ENCODE data around the gene ZNF775.

ZNF775 gene

DNA sequence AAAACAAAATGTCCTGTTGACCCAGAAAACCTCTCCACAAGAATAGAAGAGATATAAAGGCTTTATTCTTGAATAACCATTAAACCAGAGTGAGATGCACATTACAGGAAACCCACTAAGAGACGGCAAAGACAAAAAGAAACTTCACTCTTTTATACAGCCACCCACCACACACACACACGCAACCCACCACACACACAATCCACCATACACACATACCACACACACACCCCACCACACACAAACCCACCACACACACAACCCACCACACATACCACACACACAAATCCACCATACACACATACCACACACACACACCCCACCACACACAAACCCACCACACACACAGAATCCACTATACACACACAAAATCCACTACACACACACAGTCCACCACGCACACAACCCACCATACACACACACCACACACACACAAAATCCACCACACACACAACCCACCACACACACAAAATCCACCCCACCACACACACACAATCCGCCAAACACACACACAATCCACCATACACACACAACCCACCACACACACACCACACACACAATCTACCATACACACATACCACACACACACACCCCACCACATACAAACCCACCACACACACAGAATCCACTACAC, 20.0 kb upstream of the ZNF775 start:
- no peak overlapping the region for H3K27ac ChIP-seq (ENCODE audit: low read depth, low read length)

GRCh38 chr7:150359622-150360362, 19.3 kb upstream of the ZNF775 start:
- Histone ChIP-seq H3K4me3 (ENCODE audit: low read length) (no peak overlapping the region), H3K9me3 (ENCODE audit: control insufficient read depth, insufficient read depth, low read length) (no peaks in the 10 kb centered on the region), H3F3A (ENCODE audit: control insufficient read depth, insufficient read depth) (peaks cover 25% of the 10 kb centered on the region), H3K4me2 (ENCODE audit: low read length) (no peak overlapping the region), H3K9me2 (replicated peaks; ENCODE audit: control insufficient read depth, low read length) (no peaks in the 10 kb centered on the region), H3K4me1 (ENCODE audit: control insufficient read depth, low read length) (peaks cover 71% of the 10 kb centered on the region), H4K20me1 (ENCODE audit: control insufficient read depth, insufficient read depth, low read depth, low read length) (no peaks in the 10 kb centered on the region), H3K27me3 (ENCODE audit: control insufficient read depth, low read length) (no peaks in the 10 kb centered on the region), H3K79me2 (ENCODE audit: control insufficient read depth, low read length) (no peaks in the 10 kb centered on the region), H3K36me3 (ENCODE audit: control insufficient read depth, low read length) (no peaks in the 10 kb centered on the region), H3K27ac (ENCODE audit: low read depth, low read length) (no peak overlapping the region)
- no peak for TF ChIP-seq EZH2phosphoT487 (IDR thresholded peaks at IDR 0.05; ENCODE audit: borderline replicate concordance, low read length)
- TF ChIP-seq, protein P1, sequence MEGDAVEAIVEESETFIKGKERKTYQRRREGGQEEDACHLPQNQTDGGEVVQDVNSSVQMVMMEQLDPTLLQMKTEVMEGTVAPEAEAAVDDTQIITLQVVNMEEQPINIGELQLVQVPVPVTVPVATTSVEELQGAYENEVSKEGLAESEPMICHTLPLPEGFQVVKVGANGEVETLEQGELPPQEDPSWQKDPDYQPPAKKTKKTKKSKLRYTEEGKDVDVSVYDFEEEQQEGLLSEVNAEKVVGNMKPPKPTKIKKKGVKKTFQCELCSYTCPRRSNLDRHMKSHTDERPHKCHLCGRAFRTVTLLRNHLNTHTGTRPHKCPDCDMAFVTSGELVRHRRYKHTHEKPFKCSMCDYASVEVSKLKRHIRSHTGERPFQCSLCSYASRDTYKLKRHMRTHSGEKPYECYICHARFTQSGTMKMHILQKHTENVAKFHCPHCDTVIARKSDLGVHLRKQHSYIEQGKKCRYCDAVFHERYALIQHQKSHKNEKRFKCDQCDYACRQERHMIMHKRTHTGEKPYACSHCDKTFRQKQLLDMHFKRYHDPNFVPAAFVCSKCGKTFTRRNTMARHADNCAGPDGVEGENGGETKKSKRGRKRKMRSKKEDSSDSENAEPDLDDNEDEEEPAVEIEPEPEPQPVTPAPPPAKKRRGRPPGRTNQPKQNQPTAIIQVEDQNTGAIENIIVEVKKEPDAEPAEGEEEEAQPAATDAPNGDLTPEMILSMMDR (IDR thresholded peaks at IDR 0.05; ENCODE audit: low read depth, low read length, poor library complexity, severe bottlenecking): no peak

More for the DNA sequence above, 20.0 kb upstream of the ZNF775 start:
- TF ChIP-seq, protein P1 (IDR thresholded peaks at IDR 0.05; ENCODE audit: low read depth, low read length, poor library complexity, severe bottlenecking): no peak
- no peak for TF ChIP-seq EZH2phosphoT487 (IDR thresholded peaks at IDR 0.05; ENCODE audit: borderline replicate concordance, low read length)
- Histone ChIP-seq H3K9me2 (replicated peaks; ENCODE audit: control insufficient read depth, low read length) (no peaks in the 10 kb centered on the region), H3K9me3 (ENCODE audit: control insufficient read depth, insufficient read depth, low read length) (no peaks in the 10 kb centered on the region), H3K4me1 (ENCODE audit: control insufficient read depth, low read length) (peaks cover 65% of the 10 kb centered on the region), H4K20me1 (ENCODE audit: control insufficient read depth, insufficient read depth, low read depth, low read length) (no peaks in the 10 kb centered on the region), H3K36me3 (ENCODE audit: control insufficient read depth, low read length) (no peaks in the 10 kb centered on the region), H3K4me2 (ENCODE audit: low read length) (no peak overlapping the region), H3K4me3 (ENCODE audit: low read length) (no peak overlapping the region), H3K27me3 (ENCODE audit: control insufficient read depth, low read length) (no peaks in the 10 kb centered on the region), H3F3A (ENCODE audit: control insufficient read depth, insufficient read depth) (peaks cover 20% of the 10 kb centered on the region), H3K79me2 (ENCODE audit: control insufficient read depth, low read length) (no peaks in the 10 kb centered on the region)

GRCh38 chr7:150360363-150361058, 18.6 kb upstream of the ZNF775 start:
- no peak overlapping the region for H3K4me3 ChIP-seq (ENCODE audit: low read length)
- no peaks in the 10 kb centered on the region for H3K27me3 ChIP-seq (ENCODE audit: control insufficient read depth, low read length)
- H3K79me2 ChIP-seq (ENCODE audit: control insufficient read depth, low read length): no peaks in the 10 kb centered on the region
- H3K9me2 ChIP-seq (replicated peaks; ENCODE audit: control insufficient read depth, low read length): no peaks in the 10 kb centered on the region
- H3F3A ChIP-seq (ENCODE audit: control insufficient read depth, insufficient read depth): peaks cover 27% of the 10 kb centered on the region
- H3K9me3 ChIP-seq (ENCODE audit: control insufficient read depth, insufficient read depth, low read length): no peaks in the 10 kb centered on the region
- no peak overlapping the region for H3K27ac ChIP-seq (ENCODE audit: low read depth, low read length)
- peaks cover 71% of the 10 kb centered on the region for H3K4me1 ChIP-seq (ENCODE audit: control insufficient read depth, low read length)
- TF ChIP-seq, protein P1 (IDR thresholded peaks at IDR 0.05; ENCODE audit: low read depth, low read length, poor library complexity, severe bottlenecking): no peak
- TF ChIP-seq EZH2phosphoT487 (IDR thresholded peaks at IDR 0.05; ENCODE audit: borderline replicate concordance, low read length): no peak
- no peaks in the 10 kb centered on the region for H4K20me1 ChIP-seq (ENCODE audit: control insufficient read depth, insufficient read depth, low read depth, low read length)
- no peaks in the 10 kb centered on the region for H3K36me3 ChIP-seq (ENCODE audit: control insufficient read depth, low read length)
- no peak overlapping the region for H3K4me2 ChIP-seq (ENCODE audit: low read length)

Measured in DOHH2 (cell line).